Measurements from ENCODE around the gene PGBD5.

Gene PGBD5

GRCh38 chr1:230301822-230302221 is 124.3 kb downstream of the PGBD5 start:
- DNase-seq (ENCODE audit: low read depth) = no peak

DNA sequence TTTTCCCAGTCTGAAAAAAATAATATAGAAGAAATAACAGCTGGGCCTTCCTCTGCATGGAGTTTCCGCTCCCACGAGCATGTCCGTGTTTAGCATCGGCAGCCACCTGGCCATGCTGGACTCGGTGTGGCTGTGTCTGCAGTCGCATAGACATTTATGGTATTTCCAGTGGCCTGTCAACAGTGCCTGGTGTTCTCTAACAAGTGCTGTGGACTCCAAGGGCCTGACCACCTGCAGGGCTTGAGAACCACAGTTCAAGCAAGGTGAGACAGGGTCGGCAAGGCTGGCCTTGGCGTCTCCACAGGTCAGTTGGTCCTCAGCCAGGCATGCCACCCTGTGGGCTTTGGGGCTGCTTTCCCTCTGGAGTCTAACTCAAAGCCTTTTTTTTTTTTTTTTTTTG is 124.8 kb downstream of the PGBD5 start:
- DNase-seq (ENCODE audit: low read depth) = no peak

- DNase-seq (ENCODE audit: low read depth) = no peak
Measured at GRCh38 chr1:230300322-230301301, 125.5 kb downstream of the PGBD5 start.

DNA sequence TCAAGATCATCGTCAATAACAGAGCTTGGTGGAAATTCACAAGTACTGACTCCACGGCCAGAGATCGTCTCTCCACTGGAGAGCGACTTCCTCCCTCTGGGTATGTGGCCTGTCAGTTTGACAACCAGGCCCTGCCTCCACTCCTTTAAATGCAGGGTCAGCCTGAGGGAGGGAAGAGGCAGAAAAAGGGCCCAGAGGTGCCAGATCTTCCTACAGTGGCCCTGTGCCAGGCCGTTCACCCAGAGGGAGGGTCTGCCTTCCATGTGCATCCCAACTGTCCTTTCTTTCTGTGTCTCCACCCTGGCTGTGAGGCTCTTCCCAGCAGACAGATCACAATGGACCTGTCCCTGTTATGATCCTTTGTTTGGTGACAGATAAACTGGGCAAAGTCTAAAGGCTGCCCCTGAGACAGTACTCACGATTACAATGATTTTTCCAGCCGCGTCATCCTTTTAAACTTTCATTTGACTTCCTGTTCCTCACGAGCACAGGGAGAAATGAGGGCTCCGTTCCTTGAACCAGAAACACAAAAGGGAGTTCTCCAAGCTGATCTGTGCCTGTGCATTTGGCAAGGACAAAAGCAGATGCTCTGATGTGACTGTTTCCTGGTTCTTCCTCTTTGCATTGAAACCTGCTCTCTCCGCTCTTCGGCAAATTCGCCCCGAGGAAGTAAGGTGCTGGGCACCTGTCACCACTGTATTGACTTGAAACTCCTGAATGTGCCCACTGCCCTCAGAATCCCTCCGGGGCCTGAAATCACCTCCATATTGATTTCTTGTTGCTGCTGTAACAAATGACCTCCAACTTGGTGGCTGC is 126.7 kb downstream of the PGBD5 start:
- no peak for DNase-seq (ENCODE audit: low read depth)

DNA sequence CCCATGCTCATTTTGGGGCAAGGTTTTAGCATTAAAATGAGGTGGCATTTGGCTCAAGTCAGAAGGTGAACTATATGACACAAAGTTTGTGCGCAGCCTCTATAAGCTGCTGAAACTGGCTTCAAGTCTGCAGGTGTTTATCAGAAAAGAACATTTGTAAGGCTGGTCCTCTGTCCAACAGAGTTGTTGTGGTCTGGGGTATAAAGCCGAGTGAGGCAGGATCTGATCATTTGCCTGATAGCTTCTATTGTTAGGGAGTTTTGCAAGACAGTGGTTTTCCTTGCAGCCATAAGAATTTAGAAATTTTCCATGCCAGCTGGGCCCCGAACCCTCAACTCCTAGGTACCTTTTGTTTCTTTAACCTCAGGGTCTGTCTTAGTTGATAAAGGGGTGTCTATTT is 130.8 kb downstream of the PGBD5 start:
- no peak for DNase-seq (ENCODE audit: low read depth)

GRCh38 chr1:230293390-230293700 is 132.8 kb downstream of the PGBD5 start:
- no peak for DNase-seq (ENCODE audit: low read depth)

GRCh38 chr1:230292689-230293389 is 133.3 kb downstream of the PGBD5 start:
- DNase-seq (ENCODE audit: low read depth) = no peak

DNA sequence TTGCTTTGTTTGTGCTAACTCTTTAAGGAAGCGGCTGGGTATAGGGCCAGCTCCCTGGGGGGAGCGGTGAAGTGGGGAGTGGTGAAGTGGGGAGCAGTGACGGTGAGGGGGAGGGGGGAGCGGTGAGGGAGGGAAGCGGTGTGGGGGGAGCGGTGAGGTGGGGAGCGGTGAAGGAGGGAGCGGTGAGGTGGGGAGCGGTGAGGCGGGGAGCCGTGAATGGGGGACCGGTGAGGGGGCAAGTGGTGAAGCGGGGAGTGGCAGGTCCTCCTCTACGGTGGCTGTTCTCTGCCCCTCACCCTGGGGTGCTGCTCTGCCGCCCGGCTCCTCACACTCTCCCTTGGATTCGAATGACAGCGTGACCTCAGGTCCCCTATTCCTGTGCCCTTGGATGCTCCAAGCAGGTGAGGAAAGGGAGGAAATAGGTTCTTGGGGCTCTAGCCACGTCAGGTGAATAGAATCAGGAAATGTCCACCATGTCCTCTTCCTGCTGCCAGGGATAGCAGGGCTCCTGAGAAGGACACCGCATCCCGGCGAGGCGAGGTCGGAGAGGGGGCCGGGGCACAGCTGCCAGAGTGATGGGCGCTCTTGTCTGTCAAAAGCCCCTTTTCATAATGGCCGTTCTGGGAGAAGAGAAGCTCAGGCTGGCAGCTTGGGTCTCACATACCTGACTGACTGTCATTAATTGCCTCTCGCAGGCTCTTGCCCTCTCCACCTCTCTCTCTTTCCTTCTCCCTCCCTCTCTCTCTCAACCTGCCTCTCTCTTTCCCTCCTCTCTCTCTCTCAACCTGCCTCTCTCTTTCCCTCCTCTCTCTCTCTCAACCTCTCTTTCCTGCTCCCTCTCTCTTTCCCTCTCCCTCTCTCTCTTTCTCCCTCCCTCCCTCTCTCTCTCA is 134.2 kb downstream of the PGBD5 start:
- DNase-seq (ENCODE audit: low read depth) = no peak

GRCh38 chr1:230289350-230289644 is 136.8 kb downstream of the PGBD5 start:
- no peak for DNase-seq (ENCODE audit: low read depth)

DNA sequence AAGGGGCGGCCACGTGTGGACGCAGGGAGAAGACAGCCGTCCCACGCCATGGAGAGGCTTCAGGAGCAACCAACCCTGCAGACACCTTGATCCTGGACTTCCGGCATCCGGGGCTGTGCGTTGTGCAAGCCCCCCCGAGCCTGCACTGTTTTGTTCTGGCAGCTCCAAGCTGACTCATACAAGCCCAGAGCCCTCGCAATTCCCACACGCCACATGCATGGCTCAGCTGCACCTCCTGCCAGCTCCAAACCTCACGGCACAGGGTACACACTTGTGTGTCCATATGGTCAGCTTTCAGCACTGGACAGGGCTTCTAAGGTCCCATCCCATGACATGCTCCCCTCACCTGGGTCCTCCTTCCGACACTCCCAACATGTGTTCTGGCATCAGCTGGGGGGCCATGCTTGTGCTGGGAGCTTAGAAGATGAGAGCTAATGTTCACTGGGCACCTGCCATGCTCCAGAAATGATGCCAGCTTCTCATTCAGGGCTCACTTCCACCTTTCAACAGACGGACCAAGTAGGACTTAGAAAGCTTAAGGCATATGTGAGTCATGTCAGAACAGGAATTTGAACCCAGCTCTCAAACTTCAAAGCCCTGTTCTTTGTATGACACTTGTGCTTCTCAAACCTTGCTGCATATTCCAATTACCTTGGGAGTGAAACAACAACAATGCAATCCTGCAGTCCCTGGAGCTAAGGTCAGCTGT is 137.3 kb downstream of the PGBD5 start:
- DNase-seq (ENCODE audit: low read depth) = no peak

DNA sequence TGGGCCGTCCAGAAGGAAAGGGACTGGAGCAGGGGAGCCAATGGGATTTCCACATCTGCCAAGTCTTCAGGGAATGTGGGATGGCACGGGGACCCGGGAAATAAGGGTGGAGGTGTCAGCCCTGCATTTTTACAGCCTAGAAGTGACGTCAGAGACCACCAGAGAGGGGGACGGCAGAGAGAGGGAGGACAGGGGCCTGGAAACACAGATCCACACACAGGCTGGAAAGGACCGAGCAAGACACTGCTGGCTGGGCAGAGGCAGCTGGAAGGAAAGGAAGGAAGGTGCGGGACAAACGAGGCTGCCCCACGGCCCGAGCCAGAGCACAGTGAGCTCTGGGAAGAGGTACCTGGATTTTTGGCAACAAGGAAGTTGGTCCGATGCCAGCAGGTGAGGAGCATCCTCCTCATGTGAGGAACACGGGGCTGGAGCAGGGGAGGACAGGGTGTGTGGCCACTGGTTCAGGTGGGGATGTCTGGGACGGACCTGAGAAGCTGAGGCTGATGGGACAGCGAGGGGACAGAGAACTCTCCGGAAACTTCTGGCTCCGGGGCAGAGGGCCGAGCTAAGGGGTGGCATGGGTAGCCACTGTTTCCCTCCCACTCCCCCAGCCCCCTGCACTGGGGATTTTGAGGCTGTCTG is 138.3 kb downstream of the PGBD5 start:
- DNase-seq (ENCODE audit: low read depth) = no peak

DNA sequence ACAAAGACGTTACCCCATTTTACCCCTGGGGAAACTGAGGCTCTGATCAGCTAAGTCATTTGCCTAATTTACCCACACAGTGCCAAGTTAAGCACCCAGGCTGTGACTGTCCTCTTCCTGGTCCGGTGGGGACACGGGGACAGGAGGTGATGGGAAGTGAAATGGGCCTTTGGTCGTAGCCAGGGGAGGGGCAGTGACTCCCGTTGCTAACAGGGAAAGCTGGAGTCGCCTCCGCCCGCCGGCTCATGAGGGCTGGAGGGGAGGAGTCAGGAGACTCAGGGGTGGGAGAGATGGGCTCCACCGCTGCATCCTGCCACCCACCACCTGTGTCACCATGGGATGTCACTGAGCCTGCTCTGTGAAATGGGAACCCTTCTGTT is 139.3 kb downstream of the PGBD5 start:
- DNase-seq (ENCODE audit: low read depth) = no peak

DNA sequence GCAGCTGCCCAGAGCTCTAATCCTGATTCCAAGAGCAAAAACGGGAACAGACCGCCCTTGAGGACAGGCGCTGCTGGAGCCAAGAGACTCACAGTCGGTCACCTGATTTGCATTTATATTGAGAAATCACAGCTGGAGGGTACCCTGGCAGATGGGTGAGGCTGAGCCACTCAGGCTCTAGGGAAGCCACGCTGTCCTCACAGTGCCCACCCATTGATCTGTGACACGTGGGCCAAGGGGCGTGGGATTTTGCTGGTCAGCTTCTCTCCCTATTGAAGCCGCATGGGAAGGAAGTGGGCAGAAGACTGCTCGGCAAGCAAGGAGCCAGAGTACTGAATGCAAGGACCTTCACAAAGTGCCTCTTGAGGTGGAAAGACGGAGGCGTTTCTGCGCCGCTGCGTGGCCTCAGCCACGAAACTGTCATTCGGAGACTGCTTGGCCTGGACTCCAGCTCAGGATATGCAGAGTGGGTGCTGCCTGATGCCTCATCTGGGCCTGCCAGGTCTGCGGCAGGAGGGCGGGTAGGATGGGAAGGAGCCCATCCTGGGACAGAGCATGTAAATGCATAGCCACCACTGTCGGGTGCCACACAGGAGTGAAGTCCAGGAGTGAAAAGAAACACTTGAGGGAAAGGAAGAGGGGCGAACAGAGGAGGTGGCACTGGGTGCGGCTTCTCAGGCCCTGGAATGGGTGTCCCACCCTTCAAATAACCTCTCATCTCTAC is 139.8 kb downstream of the PGBD5 start:
- no peak for DNase-seq (ENCODE audit: low read depth)

DNA sequence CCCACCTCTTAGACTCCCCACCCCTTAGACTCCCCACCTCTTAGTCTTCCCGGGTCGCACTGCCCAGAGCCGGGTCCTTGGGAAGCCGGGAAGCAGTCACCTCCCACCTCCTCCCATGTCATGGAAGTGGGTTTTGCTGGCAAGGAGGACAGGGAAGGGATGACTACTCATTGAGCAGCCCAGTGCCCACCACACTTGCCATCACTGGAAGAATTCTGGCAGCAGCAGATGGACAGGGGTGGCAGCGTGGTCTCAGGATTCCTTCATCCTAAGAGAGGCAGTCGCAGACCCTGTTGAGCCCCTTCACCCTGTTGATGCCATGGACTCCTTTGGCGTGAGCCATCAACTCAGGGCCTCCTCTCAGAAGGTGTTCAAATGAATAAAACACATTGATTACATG is 140.8 kb downstream of the PGBD5 start:
- DNase-seq (ENCODE audit: low read depth) = no peak

DNA sequence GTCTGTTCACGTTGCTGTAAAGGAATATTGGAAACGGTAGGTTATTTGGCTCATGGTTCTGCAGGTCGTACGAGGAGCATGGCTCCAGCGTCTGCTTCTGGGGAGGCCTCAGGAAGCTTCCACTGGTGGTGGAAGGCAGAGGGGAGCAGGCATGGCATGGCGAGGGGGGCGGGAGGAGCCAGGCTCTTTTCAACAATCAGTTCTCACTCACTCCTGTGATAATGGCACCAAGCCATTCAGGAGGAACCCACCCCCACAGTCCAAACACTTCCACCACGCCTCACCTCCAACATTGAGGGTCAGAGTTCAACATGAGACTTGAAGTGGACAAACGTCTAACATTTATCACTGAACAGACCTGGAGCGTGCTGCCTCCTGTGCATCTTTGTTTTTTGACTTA is 141.2 kb downstream of the PGBD5 start:
- no peak for DNase-seq (ENCODE audit: low read depth)

GRCh38 chr1:230283678-230284077 is 142.5 kb downstream of the PGBD5 start:
- no peak for DNase-seq (ENCODE audit: low read depth)

DNA sequence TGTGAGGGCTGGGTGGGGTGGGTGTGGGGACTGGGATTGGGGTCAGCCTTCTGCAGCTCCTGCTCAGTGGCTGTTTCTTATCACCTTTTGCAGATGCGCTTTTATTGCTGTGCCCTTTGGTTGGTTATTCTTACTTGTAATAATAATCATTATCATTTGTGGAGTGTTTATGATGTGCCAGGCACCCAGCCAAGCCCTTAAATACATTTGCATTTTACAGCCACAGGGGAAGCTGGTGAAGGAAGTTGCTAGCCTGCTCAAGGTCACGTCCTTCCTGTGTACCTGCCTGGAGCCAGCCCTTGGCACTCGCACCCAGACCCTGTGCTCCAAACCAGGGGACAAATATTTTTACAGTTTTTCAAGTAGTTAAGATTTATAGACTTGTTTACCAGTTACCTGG is 144.0 kb downstream of the PGBD5 start:
- no peak for DNase-seq (ENCODE audit: low read depth)

DNA sequence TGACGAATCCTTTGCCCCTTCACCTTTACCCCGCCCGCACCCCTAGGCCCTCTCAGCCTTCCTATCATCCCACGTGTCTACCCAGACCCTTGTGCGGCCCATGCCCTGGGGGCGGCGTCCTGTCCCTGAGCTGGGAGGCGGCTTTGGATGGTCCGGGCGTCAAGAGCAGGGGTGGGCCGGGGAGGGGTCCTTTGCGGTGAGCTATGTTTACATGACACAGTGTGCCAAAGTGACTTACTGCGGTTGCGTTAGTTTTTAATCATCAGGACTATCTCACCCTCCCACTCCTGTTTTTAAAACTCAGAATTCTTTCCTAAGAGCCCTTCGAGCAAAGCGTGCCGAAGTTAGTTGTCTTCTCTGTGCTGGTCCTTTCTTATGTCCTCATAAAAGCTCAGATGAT is 144.6 kb downstream of the PGBD5 start:
- DNase-seq (ENCODE audit: low read depth) = no peak

DNA sequence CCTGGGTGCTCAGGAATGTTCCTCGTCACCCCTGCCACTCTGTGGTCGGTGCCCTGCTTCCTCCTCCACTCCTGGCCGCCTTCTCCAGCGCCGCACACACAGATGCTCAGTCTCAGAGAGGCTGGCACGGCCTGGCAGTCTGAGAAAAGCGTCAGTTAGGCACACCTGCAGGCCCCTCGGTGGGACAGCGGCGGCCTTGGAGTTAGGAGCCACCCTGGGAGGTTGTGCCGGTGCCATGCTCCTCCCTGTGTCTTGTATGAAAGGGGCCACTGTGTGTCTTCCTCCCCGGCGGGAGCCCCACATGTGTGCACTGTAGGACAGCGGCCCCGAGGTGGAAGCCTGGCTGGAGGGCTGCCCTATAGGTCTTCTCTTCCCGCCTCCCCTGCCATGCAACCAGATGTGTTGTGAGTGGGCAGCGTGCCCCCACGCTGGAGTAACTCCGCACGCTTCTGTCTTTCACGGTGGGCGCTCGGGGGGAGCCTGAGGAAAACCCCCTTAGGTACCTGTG is 145.2 kb downstream of the PGBD5 start:
- DNase-seq (ENCODE audit: low read depth) = no peak

Data from T follicular helper cell (primary cell).